GM12872 (cell line): ENCODE data around the gene CORO1C.
A peak's percentile ranks its signal among the peaks of the same experiment; 100 is the strongest.

Experiments used
- TF ChIP-seq, protein P1 (sequence below): IDR thresholded peaks from 3 replicates; pipeline ENCODE4 v1.5.1; 2011; ENCODE audit warnings: low read depth, mild to moderate bottlenecking, low read length, moderate library complexity; ENCODE audit not compliant: insufficient read depth

The CORO1C gene

DNA sequence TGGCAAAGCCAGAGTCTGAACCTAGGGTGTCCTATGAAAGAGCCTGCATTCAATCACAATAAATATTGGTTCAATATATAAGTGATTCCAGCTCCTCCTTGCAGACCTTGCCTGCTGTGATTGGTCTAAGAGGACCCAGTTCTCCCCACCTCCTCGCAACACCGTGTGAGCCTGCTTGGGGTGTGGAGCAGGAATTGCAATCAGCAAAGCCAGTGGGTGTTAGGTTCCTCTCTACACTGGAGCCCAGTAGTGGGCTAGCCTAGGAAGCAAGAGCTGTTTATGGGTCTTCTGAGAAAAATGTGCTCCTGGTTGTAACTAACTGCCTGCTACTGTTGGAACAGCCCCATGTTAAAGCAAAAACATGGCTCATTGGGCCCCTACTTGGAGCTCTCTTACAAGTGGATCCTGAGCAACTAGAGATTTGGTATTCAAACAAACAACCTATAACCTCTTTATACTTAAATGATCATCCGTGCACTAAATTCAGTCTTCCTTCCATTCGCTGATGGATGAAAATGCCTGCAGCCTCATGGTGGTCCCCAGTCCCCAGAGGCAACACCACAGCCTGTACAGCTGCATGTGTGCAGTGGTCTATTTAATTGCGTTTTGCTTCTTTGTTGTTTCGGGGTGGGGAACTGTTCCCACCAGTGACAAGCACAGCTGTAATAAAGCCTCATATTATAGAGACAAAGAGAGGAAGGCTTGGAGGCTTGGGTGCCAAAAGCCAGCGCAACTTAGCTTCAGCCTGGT is 93.9 kb downstream of the CORO1C start:
- TF ChIP-seq, protein P1, sequence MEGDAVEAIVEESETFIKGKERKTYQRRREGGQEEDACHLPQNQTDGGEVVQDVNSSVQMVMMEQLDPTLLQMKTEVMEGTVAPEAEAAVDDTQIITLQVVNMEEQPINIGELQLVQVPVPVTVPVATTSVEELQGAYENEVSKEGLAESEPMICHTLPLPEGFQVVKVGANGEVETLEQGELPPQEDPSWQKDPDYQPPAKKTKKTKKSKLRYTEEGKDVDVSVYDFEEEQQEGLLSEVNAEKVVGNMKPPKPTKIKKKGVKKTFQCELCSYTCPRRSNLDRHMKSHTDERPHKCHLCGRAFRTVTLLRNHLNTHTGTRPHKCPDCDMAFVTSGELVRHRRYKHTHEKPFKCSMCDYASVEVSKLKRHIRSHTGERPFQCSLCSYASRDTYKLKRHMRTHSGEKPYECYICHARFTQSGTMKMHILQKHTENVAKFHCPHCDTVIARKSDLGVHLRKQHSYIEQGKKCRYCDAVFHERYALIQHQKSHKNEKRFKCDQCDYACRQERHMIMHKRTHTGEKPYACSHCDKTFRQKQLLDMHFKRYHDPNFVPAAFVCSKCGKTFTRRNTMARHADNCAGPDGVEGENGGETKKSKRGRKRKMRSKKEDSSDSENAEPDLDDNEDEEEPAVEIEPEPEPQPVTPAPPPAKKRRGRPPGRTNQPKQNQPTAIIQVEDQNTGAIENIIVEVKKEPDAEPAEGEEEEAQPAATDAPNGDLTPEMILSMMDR: no peak

DNA sequence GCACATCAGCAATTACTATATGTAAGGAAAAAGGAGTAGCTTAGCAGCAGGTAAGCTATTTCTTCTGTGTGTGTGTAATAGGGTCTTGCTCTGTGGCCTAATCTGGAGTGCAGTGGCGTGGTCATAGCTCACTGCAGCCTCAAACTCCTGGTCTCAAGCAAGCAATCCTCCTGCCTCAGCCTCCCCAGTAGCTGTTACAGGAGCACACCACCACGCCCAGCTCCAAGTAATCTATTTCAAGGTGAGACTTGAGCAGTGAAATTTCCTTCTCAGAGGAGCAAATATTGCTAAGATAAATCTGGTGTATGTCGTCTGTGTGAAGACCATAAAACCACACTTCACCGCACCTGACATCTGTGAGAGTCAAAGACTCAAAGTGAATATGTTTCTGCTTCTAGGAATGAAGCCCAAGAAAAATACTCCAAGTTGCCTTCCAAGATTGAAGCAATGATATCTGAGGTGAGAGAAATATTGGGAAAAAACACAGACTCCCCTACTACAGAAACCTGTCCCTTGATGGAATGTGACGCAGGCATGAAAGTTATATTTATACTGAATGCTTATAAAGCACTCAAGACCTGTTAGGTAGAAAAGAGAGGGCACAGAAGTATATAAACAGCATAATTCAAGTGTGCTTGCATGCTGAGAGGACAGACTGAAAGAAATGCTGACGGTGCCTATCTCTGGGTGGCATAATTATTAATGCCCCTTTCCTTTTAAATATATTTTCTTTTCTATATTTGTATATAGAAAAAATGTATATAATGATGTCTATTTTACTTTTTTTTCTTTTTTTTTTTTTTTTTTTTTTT is 95.1 kb downstream of the CORO1C start:
- TF ChIP-seq, protein P1: no peak

GRCh38 chr12:108635201-108635996 is 95.9 kb downstream of the CORO1C start:
- TF ChIP-seq, protein P1: no peak

DNA sequence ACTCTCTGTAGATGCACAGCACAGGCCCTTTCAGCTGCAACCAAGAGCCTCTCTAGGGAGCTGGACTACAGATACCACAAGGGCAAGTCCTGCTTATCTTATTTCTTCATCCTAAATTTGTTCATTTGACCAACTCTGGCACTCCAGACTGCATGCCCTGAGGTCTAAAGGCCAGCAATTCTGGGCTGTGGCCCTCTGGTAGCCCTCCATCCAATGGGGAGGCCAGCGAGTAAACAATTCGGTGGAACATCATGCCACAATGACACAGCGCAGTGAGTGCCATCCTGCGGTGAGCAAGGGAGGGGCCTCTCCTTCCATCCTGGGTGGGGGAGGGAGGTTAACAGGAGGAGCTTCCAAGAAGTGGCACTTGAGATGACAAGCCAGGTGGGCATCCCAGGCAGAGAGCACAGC is 97.0 kb downstream of the CORO1C start:
- TF ChIP-seq, protein P1: no peak

DNA sequence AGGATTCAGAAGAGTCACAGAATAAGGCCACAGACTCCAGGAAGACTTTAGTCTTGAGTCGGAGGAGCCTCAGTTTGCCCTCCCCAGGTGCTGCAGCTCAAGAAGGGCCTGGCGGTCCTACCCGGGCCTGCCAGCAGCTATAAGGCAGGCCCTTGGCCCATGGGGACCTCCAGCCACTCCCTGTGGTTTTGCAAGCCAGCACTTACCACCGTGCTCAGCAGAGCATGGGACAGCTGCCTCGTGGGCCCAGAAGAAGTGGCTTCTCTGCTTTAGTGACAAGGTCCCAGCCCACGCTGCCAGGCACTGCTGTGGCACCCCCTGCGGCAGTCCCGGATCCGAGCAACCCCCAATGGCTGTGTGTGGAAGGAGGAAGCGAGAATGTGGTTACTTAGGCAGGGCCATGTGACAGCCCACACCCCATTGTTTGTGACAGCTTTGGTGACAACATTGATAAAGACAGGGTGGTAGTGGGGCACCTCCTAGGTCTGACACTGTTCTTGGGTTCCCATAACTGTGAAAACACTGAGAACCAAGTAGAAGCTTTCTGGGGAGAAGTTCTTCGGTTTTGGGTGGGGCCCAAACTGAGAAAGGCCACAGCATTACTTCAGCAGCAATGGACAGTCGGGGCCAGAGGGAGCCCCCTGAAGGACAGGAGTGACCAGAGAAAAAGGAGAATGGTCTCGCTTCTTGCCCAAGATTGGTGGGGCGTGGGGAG is 97.6 kb downstream of the CORO1C start, which contains the start of gene SELPLG:
SELPLG (minus strand) TSS at position 361 of the 715 bp plus-strand sequence. CDS start 9,587 bp downstream, outside the sequence.
- TF ChIP-seq, protein P1: peak; percentile 43

- TF ChIP-seq, protein P1: no peak
These were observed 98.2 kb downstream of the CORO1C start for GRCh38 chr12:108633081-108633533.
